ENCODE data around the gene SRBD1.

DNA sequence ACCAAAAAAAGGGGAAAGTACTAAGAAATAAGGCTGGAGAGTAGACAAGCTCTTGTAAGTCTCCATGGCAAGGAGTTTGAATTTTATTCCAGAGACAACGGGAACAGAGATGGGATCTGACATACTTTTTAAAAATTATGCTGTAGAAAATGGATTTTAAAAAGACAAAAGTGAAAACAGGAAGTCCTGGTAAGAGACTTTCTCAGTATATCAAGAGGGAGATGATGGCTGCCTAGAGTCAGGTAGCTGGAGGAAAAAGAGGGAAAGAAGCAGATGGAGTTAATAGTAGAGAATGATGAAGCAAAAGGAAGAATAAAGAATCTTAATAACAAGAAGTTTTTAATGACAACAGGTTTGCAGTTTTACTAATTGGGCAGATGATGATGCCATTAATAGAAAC lies 168.1 kb downstream of the SRBD1 start:
- TF ChIP-seq CTCF (IDR thresholded peaks at IDR 0.05 in 2 of 3, conservative IDR thresholded peaks at IDR 0.05 in 1 of 3; ENCODE audit: borderline replicate concordance in 1 of 3, insufficient read depth in 1 of 3, low read depth in 2 of 3, low read length in 2 of 3) (no peak), POLR2A (IDR thresholded peaks at IDR 0.05; ENCODE audit: borderline replicate concordance, extremely low read depth, insufficient read depth, insufficient read length) (no peak), SP1 (IDR thresholded peaks at IDR 0.05; ENCODE audit: low read depth) (no peak), EGR1 (IDR thresholded peaks at IDR 0.05; ENCODE audit: low read depth) (no peak), CEBPB (IDR thresholded peaks at IDR 0.05; ENCODE audit: low read depth) (no peak), POLR2AphosphoS5 (IDR thresholded peaks at IDR 0.05; ENCODE audit: low read depth, low read length) (no peak), JUND (IDR thresholded peaks at IDR 0.05) (no peak)
- TF ChIP-seq, protein P1, sequence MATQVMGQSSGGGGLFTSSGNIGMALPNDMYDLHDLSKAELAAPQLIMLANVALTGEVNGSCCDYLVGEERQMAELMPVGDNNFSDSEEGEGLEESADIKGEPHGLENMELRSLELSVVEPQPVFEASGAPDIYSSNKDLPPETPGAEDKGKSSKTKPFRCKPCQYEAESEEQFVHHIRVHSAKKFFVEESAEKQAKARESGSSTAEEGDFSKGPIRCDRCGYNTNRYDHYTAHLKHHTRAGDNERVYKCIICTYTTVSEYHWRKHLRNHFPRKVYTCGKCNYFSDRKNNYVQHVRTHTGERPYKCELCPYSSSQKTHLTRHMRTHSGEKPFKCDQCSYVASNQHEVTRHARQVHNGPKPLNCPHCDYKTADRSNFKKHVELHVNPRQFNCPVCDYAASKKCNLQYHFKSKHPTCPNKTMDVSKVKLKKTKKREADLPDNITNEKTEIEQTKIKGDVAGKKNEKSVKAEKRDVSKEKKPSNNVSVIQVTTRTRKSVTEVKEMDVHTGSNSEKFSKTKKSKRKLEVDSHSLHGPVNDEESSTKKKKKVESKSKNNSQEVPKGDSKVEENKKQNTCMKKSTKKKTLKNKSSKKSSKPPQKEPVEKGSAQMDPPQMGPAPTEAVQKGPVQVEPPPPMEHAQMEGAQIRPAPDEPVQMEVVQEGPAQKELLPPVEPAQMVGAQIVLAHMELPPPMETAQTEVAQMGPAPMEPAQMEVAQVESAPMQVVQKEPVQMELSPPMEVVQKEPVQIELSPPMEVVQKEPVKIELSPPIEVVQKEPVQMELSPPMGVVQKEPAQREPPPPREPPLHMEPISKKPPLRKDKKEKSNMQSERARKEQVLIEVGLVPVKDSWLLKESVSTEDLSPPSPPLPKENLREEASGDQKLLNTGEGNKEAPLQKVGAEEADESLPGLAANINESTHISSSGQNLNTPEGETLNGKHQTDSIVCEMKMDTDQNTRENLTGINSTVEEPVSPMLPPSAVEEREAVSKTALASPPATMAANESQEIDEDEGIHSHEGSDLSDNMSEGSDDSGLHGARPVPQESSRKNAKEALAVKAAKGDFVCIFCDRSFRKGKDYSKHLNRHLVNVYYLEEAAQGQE (IDR thresholded peaks at IDR 0.05; ENCODE audit: low read depth) = no peak

All from HCT116 (cell line).